Left ventricle myocardium inferior (tissue), 1 donor: ENCODE data around the gene SPRED2. TPM values are rescaled to one million over a fixed set of nuclear protein-coding genes. Genes with fewer than 3 reads are reported as not detected.
"Not testable (repeated sequence)": the region's sequence is repeated elsewhere in the genome, so short reads cannot be mapped to it uniquely, and the experiment has no call there.

Experiments used
- DNase-seq: peaks from one replicate; pipeline ENCODE4 v3.0.0-alpha.2; 2020
- H3K27ac ChIP-seq: fragments of 200-600 bp; replicated peaks from 2 replicates; pipeline ENCODE4 v1.8.0; 2021
- H3K27me3 ChIP-seq: fragments of 200-600 bp; 2 replicates; pipeline ENCODE4 v1.8.0; 2021; ENCODE audit warnings: low read depth
- H3K36me3 ChIP-seq: fragments of 200-600 bp; 2 replicates; pipeline ENCODE4 v1.8.0; 2021
- H3K4me1 ChIP-seq: fragments of 200-600 bp; 2 replicates; pipeline ENCODE4 v1.8.0; 2021
- H3K4me3 ChIP-seq: fragments of 200-600 bp; 2 replicates; pipeline ENCODE4 v1.8.0; 2021; ENCODE audit warnings: mild to moderate bottlenecking, moderate library complexity
- H3K9me3 ChIP-seq: fragments of 200-600 bp; replicated peaks from 2 replicates; pipeline ENCODE4 v1.8.0; 2021
- intact Hi-C: fragments of 100-400 bp; cut with micrococcal nuclease; formaldehyde crosslinking; loops from one replicate; pipeline ENCODE4 v1.11.0; 2022
- total RNA-seq: library from RNA; stranded (reverse); fragmentation: NEBNext Ultra II Directional; extraction: Animal tissue kit (Norgen Biotek cat#: 25700); gene quantifications from one replicate; pipeline ENCODE4 v1.2.1, GENCODE V29; 2021
- TF ChIP-seq, protein P1 (sequence below): fragments of 200-600 bp; IDR thresholded peaks from 2 replicates; pipeline ENCODE4 v1.8.0; 2021; ENCODE audit warnings: antibody characterized with exemption, mild to moderate bottlenecking, borderline replicate concordance
- donor health status: DM: no; HTN: yes; CAD: no; lungs with severe emphysema.

The SPRED2 gene
- total RNA-seq, 1 donor from 2014 or later = 18.9 TPM

DNA sequence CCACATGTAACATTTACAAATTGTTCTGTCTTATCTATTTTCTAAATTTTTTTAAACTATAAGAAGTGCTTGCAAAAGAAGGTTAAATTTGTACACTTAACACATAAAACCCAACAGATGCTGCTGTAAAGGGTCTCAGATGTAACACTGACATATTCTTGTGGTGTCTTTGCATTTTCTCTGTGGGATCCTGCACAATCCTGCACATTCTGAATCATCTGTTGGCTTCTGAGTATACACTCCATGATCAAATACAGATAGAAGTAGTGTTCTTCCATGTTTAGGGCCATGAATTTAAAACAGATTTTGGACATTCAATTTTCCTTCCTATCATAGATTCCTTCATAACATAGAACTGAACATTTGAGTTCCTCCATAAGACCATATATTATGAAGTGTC lies 89.0 kb downstream of the SPRED2 start:
- Histone ChIP-seq H3K9me3 (no peaks in the 10 kb centered on the region), H3K4me3 (no peak overlapping the region), H3K36me3 (peaks cover 7% of the 10 kb centered on the region), H3K27me3 (no peaks in the 10 kb centered on the region), H3K4me1 (peaks cover 4% of the 10 kb centered on the region), H3K27ac (no peak overlapping the region)
- TF ChIP-seq, protein P1, sequence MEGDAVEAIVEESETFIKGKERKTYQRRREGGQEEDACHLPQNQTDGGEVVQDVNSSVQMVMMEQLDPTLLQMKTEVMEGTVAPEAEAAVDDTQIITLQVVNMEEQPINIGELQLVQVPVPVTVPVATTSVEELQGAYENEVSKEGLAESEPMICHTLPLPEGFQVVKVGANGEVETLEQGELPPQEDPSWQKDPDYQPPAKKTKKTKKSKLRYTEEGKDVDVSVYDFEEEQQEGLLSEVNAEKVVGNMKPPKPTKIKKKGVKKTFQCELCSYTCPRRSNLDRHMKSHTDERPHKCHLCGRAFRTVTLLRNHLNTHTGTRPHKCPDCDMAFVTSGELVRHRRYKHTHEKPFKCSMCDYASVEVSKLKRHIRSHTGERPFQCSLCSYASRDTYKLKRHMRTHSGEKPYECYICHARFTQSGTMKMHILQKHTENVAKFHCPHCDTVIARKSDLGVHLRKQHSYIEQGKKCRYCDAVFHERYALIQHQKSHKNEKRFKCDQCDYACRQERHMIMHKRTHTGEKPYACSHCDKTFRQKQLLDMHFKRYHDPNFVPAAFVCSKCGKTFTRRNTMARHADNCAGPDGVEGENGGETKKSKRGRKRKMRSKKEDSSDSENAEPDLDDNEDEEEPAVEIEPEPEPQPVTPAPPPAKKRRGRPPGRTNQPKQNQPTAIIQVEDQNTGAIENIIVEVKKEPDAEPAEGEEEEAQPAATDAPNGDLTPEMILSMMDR = no peak
- no peak for DNase-seq
- intact Hi-C loops = no loop called here

DNA sequence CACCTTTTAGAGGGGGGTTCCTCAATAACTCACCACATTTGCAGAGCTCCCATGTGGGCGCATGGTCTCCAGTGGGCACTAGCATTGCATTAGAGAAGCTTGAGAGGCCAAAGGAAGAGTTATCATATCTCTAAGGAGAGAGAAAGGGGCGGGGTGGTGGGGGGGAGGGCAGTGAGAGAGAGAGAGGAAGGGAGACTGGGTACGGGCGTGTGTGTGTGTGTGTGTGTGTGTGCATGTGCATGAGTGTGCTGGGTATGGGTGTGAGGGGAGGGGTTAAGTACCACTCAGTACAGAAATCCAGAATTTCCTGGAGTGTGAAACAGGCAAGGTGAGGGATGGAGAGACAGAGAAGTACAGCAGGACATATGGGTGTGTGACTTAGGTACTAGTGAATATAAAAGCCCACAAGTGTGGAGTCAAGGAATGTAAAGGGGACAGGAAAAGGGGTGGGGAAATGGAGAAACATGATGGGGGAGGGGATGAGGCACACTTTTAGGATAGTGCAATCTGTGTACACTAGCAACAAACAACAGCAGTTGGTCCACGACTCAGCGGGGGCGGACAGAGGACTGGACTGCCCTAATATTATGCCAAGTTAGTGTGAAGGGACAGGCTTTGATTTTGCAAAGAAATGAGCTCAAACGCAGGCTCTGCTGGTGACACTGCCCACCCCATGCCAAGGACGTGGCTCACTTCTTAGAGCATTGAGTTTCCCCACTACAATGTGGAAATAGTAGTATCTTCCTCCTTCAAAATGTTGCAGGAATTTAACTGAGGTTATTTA lies 91.3 kb downstream of the SPRED2 start:
- Histone ChIP-seq H3K27ac (no peak overlapping the region), H3K4me1 (peaks cover 4% of the 10 kb centered on the region), H3K9me3 (no peaks in the 10 kb centered on the region), H3K27me3 (no peaks in the 10 kb centered on the region), H3K36me3 (peaks cover 7% of the 10 kb centered on the region), H3K4me3 (no peak overlapping the region)
- no peak for DNase-seq
- TF ChIP-seq, protein P1 = no peak
- intact Hi-C loops = no loop called here

DNA sequence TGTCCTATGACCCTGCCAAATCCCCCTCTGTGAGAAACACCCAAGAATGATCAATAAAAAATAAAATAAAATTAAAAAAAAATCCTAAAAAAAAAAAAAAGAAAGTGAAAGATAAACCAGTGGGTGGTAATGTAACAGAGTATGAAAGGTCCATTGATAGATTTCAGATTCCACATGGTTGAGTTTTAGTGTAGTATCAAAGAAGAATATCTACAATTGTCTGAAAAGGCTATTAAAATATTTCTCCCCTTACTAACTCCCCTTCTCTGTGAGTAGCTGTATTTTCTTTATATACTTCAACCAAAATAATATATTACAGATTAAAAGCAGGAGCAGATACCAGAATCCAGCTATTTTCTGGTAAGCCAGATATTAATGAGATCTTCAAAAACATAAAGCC lies 92.8 kb downstream of the SPRED2 start:
- Histone ChIP-seq H3K27me3 (no peaks in the 10 kb centered on the region), H3K27ac (no peak overlapping the region), H3K4me3 (no peak overlapping the region), H3K36me3 (peaks cover 7% of the 10 kb centered on the region), H3K9me3 (no peaks in the 10 kb centered on the region), H3K4me1 (no peaks in the 10 kb centered on the region)
- no peak for DNase-seq
- intact Hi-C loops = no loop called here
- TF ChIP-seq, protein P1 = no peak

DNA sequence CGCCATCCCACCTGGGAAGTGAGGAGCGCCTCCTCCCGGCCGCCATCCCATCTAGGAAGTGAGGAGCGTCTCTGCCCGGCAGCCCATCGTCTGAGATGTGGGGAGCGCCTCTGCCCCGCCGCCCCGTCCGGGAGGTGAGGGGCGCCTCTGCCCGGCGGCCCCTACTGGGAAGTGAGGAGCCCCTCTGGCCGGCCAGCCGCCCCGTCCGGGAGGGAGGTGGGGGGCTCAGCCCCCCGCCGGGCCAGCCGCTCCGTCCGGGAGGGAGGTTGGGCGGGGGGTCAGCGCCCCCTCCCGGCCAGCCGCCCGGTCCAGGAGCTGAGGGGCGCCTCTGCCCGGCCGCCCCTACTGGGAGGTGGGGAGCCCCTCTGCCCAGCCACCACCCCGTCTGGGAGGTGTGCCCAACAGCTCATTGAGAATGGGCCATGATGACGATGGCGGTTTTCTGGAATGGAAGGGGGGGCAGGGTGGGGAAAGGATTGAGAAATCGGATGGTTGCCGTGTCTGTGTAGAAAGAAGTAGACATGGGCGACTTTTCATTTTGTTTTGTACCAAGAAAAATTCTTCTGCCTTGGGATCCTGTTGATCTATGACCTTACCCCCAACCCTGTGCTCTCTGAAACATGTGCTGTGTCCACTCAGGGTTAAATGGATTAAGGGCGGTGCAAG lies 93.4 kb downstream of the SPRED2 start:
- H3K27ac ChIP-seq, H3K9me3 ChIP-seq, H3K27me3 ChIP-seq, intact Hi-C loops, H3K4me3 ChIP-seq, DNase-seq, H3K4me1 ChIP-seq: not testable (repeated sequence)
- H3K36me3 ChIP-seq = peaks cover 13% of the 10 kb centered on the region

DNA sequence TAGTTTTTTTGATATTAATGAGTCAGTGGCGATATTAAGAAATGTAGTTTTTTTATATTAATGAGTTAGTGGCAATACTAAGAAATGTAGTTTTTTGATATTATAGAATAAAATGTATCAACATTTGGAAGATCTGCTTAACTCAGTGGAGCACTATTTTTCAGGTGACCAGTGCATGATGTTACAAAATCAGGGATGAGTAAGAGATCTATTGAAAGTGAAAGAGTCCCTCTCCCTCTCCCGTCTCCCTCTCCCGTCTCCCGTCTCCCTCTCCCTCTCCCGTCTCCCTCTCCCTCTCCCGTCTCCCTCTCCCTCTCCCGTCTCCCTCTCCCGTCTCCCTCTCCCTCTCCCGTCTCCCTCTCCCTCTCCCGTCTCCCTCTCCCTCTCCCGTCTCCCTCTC lies 94.5 kb downstream of the SPRED2 start:
- H3K9me3 ChIP-seq, H3K27ac ChIP-seq, intact Hi-C loops, H3K4me1 ChIP-seq, H3K27me3 ChIP-seq, DNase-seq, H3K4me3 ChIP-seq: not testable (repeated sequence)
- peaks cover 16% of the 10 kb centered on the region for H3K36me3 ChIP-seq

DNA sequence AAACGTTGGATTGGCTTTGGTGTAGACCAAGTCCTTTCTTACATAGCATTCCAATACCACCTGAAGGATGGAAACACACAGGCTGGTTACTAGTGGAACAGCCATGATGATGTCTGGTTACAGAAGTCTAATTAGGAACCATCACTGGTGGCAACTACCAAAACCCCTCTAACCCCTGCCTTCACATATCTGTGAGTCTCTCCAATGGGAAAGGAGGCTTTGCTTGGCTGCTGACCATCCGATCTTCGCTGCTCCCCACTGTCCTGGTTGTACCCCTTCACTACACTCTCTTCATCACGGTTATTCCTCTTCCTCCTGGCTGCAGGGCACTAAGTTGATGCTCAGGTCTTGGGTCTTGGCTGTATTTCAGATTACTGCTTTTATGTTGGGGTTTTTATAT lies 97.7 kb downstream of the SPRED2 start:
- peaks cover 2% of the 10 kb centered on the region for H3K4me1 ChIP-seq
- H3K27ac ChIP-seq = no peak overlapping the region
- no peaks in the 10 kb centered on the region for H3K9me3 ChIP-seq
- TF ChIP-seq, protein P1 = no peak
- no peak overlapping the region for H3K4me3 ChIP-seq
- no peaks in the 10 kb centered on the region for H3K27me3 ChIP-seq
- peaks cover 31% of the 10 kb centered on the region for H3K36me3 ChIP-seq
- DNase-seq = no peak
- intact Hi-C loops = no loop called here
